ENCODE measurements around the gene BCORL1. TPM values are rescaled to one million over a fixed set of nuclear protein-coding genes. Genes with fewer than 3 reads are reported as not detected.

BCORL1 gene
- total and polyA plus RNA-seq, 2 of the 4 experiments (the other 2 are of a cell fraction): 0.54 to 1.6 TPM

DNA sequence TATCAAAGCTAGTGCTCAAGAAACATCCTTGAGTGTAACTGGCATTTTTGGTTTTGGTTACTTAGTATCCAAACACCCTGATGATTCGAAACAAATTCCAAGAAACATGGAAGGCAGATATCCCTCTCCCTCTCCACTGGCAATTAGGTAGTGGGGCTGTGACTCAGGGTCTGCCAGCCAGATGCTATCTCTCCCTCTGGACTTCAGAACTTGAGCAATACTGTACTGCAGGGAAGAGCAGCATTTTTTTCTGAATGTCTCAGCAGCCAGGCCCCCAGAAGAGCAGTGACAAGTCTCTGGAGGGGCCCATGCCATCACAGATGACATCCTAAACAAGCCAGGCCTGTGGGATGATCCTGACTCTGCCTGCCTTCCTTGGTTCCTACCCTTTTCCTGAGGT is 37.3 kb upstream of the BCORL1 start:
- peak; percentile 22 for DNase-seq
- intact Hi-C loops (cut with micrococcal nuclease) (no loop called here), dilution Hi-C loops (cut with HindIII; ENCODE audit: low sequenced_read_pairs, unreplicated experiment) (no loop called here), in situ Hi-C loops (cut with MboI; ENCODE audit: low sequenced_read_pairs) (no loop called here)
- no peak overlapping the region for H4K91ac ChIP-seq (ENCODE audit: insufficient read depth, low read depth, low read length)
- no peak overlapping the region for H2AFZ ChIP-seq (replicated peaks; ENCODE audit: low read length, poor library complexity)
- H2BK15ac ChIP-seq (ENCODE audit: low read depth, low read length): no peak overlapping the region
- H2BK5ac ChIP-seq (ENCODE audit: low read depth, low read length, poor library complexity, severe bottlenecking): no peak overlapping the region
- H2AK9ac ChIP-seq (replicated peaks; ENCODE audit: low read depth, low read length, poor library complexity): no peak overlapping the region
- H3K9me1 ChIP-seq (ENCODE audit: insufficient read depth, low read length): no peaks in the 10 kb centered on the region
- H3K18ac ChIP-seq (ENCODE audit: low read depth, low read length): no peak overlapping the region
- H3K4me3 ChIP-seq (ENCODE audit: insufficient read depth, low read depth, low read length): no peak overlapping the region
- ChIA-PET POLR2A (ENCODE audit: unreplicated experiment) (no interaction called here), CTCF (no interaction called here)
- no peak overlapping the region for H3K9ac ChIP-seq (ENCODE audit: low read depth, low read length)
- no CpG with 5 or more reads among the region's 1 CpG for WGBS, 2 experiments (ENCODE audit: extremely low coverage in 2 of 2, insufficient read length in 1 of 2)
- H4K8ac ChIP-seq (ENCODE audit: low read depth in 2 of 2, low read length in 2 of 2): no peak overlapping the region
- TF ChIP-seq CEBPB (IDR thresholded peaks at IDR 0.05; ENCODE audit: low read depth, low read length) (peak; percentile 51), FOS (IDR thresholded peaks at IDR 0.05; ENCODE audit: low read depth, low read length) (no peak)
- no peaks in the 10 kb centered on the region for H4K20me1 ChIP-seq (ENCODE audit: insufficient read depth, low read length)
- H3K27ac ChIP-seq (ENCODE audit: insufficient read depth, low read length): no peak overlapping the region
- H3K23ac ChIP-seq (ENCODE audit: low read depth, low read length): no peak overlapping the region
- H3K36me3 ChIP-seq (ENCODE audit: control insufficient read depth, insufficient read depth, low read length): no peaks in the 10 kb centered on the region
- H3K9me3 ChIP-seq (ENCODE audit: control insufficient read depth, insufficient read depth, low read length): no peaks in the 10 kb centered on the region
- no TSS peak for BruUV-seq (replicated peaks)
- H3K79me1 ChIP-seq (ENCODE audit: low read depth in 1 of 2, low read length in 2 of 2): no peaks in the 10 kb centered on the region
- no peak overlapping the region for H3K4ac ChIP-seq (ENCODE audit: low read depth, low read length)
- H2AK5ac ChIP-seq (ENCODE audit: low read depth, low read length): no peak overlapping the region
- H3K56ac ChIP-seq (ENCODE audit: extremely low read depth, insufficient read depth, low read length): no peak overlapping the region
- no peak overlapping the region for H3K14ac ChIP-seq (replicated peaks; ENCODE audit: low read depth, low read length)
- H3K4me1 ChIP-seq (ENCODE audit: control insufficient read depth, insufficient read depth, low read length): no peaks in the 10 kb centered on the region
- H4K5ac ChIP-seq (ENCODE audit: low read depth, low read length): no peak overlapping the region
- ATAC-seq (ENCODE audit: low read depth): peak; percentile 44
- no peak overlapping the region for H3K4me2 ChIP-seq (ENCODE audit: low read depth, low read length)
- H3K27me3 ChIP-seq (ENCODE audit: control insufficient read depth, insufficient read depth, low read length): peaks cover 7% of the 10 kb centered on the region
- no peak overlapping the region for H2BK20ac ChIP-seq (ENCODE audit: low read depth, low read length)
- no peak overlapping the region for H2BK120ac ChIP-seq (ENCODE audit: low read depth, low read length)

All from IMR-90 (cell line).